Endothelial cell of umbilical vein (primary cell): ENCODE measurements around the gene NUP35. TPM values are rescaled to one million over a fixed set of nuclear protein-coding genes. Genes with fewer than 3 reads are reported as not detected.

Experiments used
- BruUV-seq: library from RNA; stranded (reverse); fragments of 400-500 nt; replicated peaks from 2 replicates; lab custom pipeline; 2021; lab: Mats Ljungman, UMichigan
- CTCF ChIA-PET: fragments of 300-600, 350-600 bp; sonication (Branson Sonifier 250); formaldehyde crosslinking; loops from one replicate; lab custom pipeline; 2021; ENCODE audit warnings: antibody characterized with exemption, inconsistent platforms; lab: Charles Lee
- POLR2A ChIA-PET: fragments of 300-600, 350-600 bp; sonication (Branson Sonifier 250); formaldehyde crosslinking; loops from one replicate; lab custom pipeline; 2021; ENCODE audit warnings: antibody characterized with exemption, inconsistent platforms; lab: Charles Lee
- DNase-seq: peaks from one replicate; pipeline ENCODE4 v3.0.0-alpha.2; 2011; ENCODE audit warnings: low read depth, low spot score
- FAIRE-seq: peaks from 2 replicates; lab custom pipeline; 2011; peaks lifted over from hg19 to GRCh38; lab: Jason Lieb, UNC
- H2AFZ ChIP-seq: 2 replicates; pipeline ENCODE4 v1.6.0; 2012; ENCODE audit warnings: low read depth, low read length, control low read depth, inconsistent platforms
- H3K27ac ChIP-seq: 2 replicates; pipeline ENCODE4 v1.5.1; 2011; ENCODE audit warnings: low read depth, mild to moderate bottlenecking, control low read depth, low read length, moderate library complexity; ENCODE audit not compliant: insufficient read depth
- H3K27me3 ChIP-seq, 2 experiments: 2 replicates each; pipeline versions ENCODE4 v1.6.0 to v1.6.1; 2011; ENCODE audit warnings: low read length in 2 of 2, mixed read lengths in 1 of 2; ENCODE audit not compliant: control insufficient read depth in 2 of 2, insufficient read depth in 2 of 2
- H3K36me3 ChIP-seq, 2 experiments: 2 replicates in 1 of 2; 3 replicates in 1 of 2; pipeline ENCODE4 v1.5.1; 2011; ENCODE audit warnings: low read length in 2 of 2, mild to moderate bottlenecking in 1 of 2, moderate library complexity in 1 of 2; ENCODE audit not compliant: control insufficient read depth in 2 of 2, insufficient read depth in 2 of 2; ENCODE audit errors: extremely low read depth in 1 of 2
- H3K4me1 ChIP-seq: 3 replicates; pipeline ENCODE4 v1.5.1; 2011; ENCODE audit warnings: mild to moderate bottlenecking, low read length; ENCODE audit not compliant: control insufficient read depth, insufficient read depth; ENCODE audit errors: extremely low read depth
- H3K4me2 ChIP-seq: 2 replicates; pipeline ENCODE4 v1.6.1; 2011; ENCODE audit warnings: low read length, control low read depth, mixed read lengths; ENCODE audit not compliant: insufficient read depth
- H3K4me3 ChIP-seq, 3 experiments: fragments of 200-600 bp in 1 of 3; sonication (generic), shearing (Covaris generic) in 1 of 3; replicated peaks in 1 of 3; 2 replicates each; pipeline ENCODE4 v1.5.1; 2011 to 2016; ENCODE audit warnings: control low read depth in 3 of 3, low read length in 3 of 3, mild to moderate bottlenecking in 2 of 3, inconsistent platforms in 1 of 3, low read depth in 1 of 3, moderate library complexity in 1 of 3; ENCODE audit not compliant: insufficient read depth in 1 of 3
- H3K79me2 ChIP-seq: 2 replicates; pipeline ENCODE4 v1.6.0; 2012; ENCODE audit warnings: low read length, inconsistent platforms; ENCODE audit not compliant: control insufficient read depth, insufficient read depth
- H3K9ac ChIP-seq: replicated peaks from 2 replicates; pipeline ENCODE3; 2011; ENCODE audit warnings: low read length, control low read depth; ENCODE audit not compliant: insufficient read depth; ENCODE audit errors: extremely low read depth
- H3K9me1 ChIP-seq: replicated peaks from 3 replicates; pipeline ENCODE4 v1.6.0; 2011; ENCODE audit warnings: mild to moderate bottlenecking, low read length; ENCODE audit not compliant: control insufficient read depth, insufficient read depth; ENCODE audit errors: extremely low read depth
- H3K9me3 ChIP-seq: replicated peaks from 2 replicates; pipeline ENCODE4 v1.5.1; 2012; ENCODE audit warnings: low read length, inconsistent platforms; ENCODE audit not compliant: control insufficient read depth, insufficient read depth
- H4K20me1 ChIP-seq: replicated peaks from 2 replicates; pipeline ENCODE3; 2011; ENCODE audit warnings: mild to moderate bottlenecking, low read length; ENCODE audit not compliant: control insufficient read depth, insufficient read depth; ENCODE audit errors: extremely low read depth
- CTCF ChIP-seq, 2 donors: IDR thresholded peaks; 1 replicate in 1 of 2; 2 replicates in 1 of 2; pipeline ENCODE4 v1.5.1; 2011; ENCODE audit warnings: low read length in 2 of 2, mild to moderate bottlenecking in 2 of 2, moderate library complexity in 2 of 2, control low read depth in 1 of 2, inconsistent platforms in 1 of 2, low read depth in 1 of 2; ENCODE audit not compliant: insufficient read depth in 1 of 2; ENCODE audit errors: extremely low read depth in 1 of 2
- EZH2 ChIP-seq: IDR thresholded peaks from 2 replicates; pipeline ENCODE4 v1.6.1; 2012; ENCODE audit warnings: borderline replicate concordance, low read depth, mild to moderate bottlenecking, moderate library complexity, low read length, inconsistent platforms; ENCODE audit not compliant: severe bottlenecking
- FOS ChIP-seq: IDR thresholded peaks from 2 replicates; pipeline ENCODE4 v1.6.1; 2011; ENCODE audit warnings: mild to moderate bottlenecking, low read length, moderate library complexity, borderline replicate concordance; ENCODE audit not compliant: insufficient read depth
- GATA2 ChIP-seq: IDR thresholded peaks from 2 replicates; pipeline ENCODE4 v1.7.0; 2011; ENCODE audit warnings: low read depth, mild to moderate bottlenecking, moderate library complexity, mixed read lengths, low read length; ENCODE audit not compliant: insufficient read length, insufficient read depth
- JUN ChIP-seq: IDR thresholded peaks from 2 replicates; pipeline ENCODE4 v1.6.1; 2011; ENCODE audit warnings: borderline replicate concordance, low read depth; ENCODE audit not compliant: insufficient read length, insufficient read depth
- MAX ChIP-seq: IDR thresholded peaks from 2 replicates; pipeline ENCODE4 v1.6.1; 2011; ENCODE audit not compliant: insufficient read depth, insufficient read length
- MYC ChIP-seq: IDR thresholded peaks from one replicate; pipeline ENCODE4 v1.6.1; 2011; ENCODE audit warnings: mild to moderate bottlenecking, low read depth, low read length
- POLR2A ChIP-seq: IDR thresholded peaks from 2 replicates; pipeline ENCODE4 v1.6.1; 2012; ENCODE audit warnings: low read depth, mild to moderate bottlenecking, control low read depth, low read length
- POLR2AphosphoS5 ChIP-seq: IDR thresholded peaks from 2 replicates; pipeline ENCODE4 v1.6.1; 2012; ENCODE audit warnings: low read depth, mild to moderate bottlenecking, control low read depth, low read length, moderate library complexity; ENCODE audit not compliant: insufficient read depth
- dilution Hi-C: fragments of 300-500 bp; cut with MboI; formaldehyde crosslinking; loops from one replicate; pipeline ENCODE4 v1.15.0; 2019; ENCODE audit warnings: low sequenced_read_pairs; ENCODE audit not compliant: extremely low pct_ligation_motif_present
- intact Hi-C: fragments of 100-400 bp; cut with micrococcal nuclease; formaldehyde crosslinking; loops from one replicate; pipeline ENCODE4 v1.10.0; 2022
- polyA plus RNA-seq, 4 experiments: library from polyadenylated mRNA; depleted of rRNA in 3 of 4; stranded (reverse) in 3 of 4; unstranded in 1 of 4; fragments of >200 nt; gene quantifications; 2 replicates each; pipeline versions ENCODE4 v1.2.1 to v1.2.3, GENCODE V29; 2011 to 2012; ENCODE audit warnings: missing spikeins in 1 of 4
- total RNA-seq: library from RNA; stranded (reverse); gene quantifications from 2 replicates; pipeline ENCODE4 v1.2.3, GENCODE V29; 2021

The NUP35 gene
- total and polyA plus RNA-seq, 2 donors (not counting 3 experiments of a cell fraction or from before 2014, with no cell fraction given) = 8.4 to 22.1 TPM

- FAIRE-seq = no peak
- dilution Hi-C loops = no loop called here
- POLR2A ChIA-PET = no interaction called here
These were observed 11.7 kb upstream of the NUP35 start for GRCh38 chr2:183112577-183112976.

More at GRCh38 chr2:183112577-183112976, 11.7 kb upstream of the NUP35 start:
- no peaks in the 10 kb centered on the region for H3K9me3 ChIP-seq
- intact Hi-C loops = no loop called here
- H3K9me1 ChIP-seq = no peaks in the 10 kb centered on the region
- H3K9ac ChIP-seq = no peak overlapping the region
- no peak overlapping the region for H3K4me2 ChIP-seq
- no peaks in the 10 kb centered on the region for H4K20me1 ChIP-seq
- DNase-seq = no peak
- H3K79me2 ChIP-seq = no peaks in the 10 kb centered on the region
- peaks cover 3% of the 10 kb centered on the region in 2 experiments for H3K27me3 ChIP-seq
- no peak overlapping the region for H2AFZ ChIP-seq
- no TSS peak for BruUV-seq
- H3K27ac ChIP-seq = no peak overlapping the region
- H3K4me1 ChIP-seq = no peaks in the 10 kb centered on the region
- no peaks in the 10 kb centered on the region for H3K36me3 ChIP-seq
- CTCF ChIA-PET = no interaction called here
- TF ChIP-seq MYC (no peak), POLR2AphosphoS5 (no peak), MAX (no peak), GATA2 (no peak), CTCF (IDR thresholded peaks at IDR 0.05; ENCODE audit: extremely low read depth in 1 of 2, insufficient read depth in 1 of 2, low read depth in 1 of 2, low read length in 2 of 2) (no peak), POLR2A (no peak), JUN (no peak), EZH2 (no peak), FOS (no peak)
- H3K4me3 ChIP-seq = no peak overlapping the region
